ENCODE measurements around the gene L3MBTL4.
"Not testable (repeated sequence)": the region's sequence is repeated elsewhere in the genome, so short reads cannot be mapped to it uniquely, and the experiment has no call there.

The L3MBTL4 gene

DNA sequence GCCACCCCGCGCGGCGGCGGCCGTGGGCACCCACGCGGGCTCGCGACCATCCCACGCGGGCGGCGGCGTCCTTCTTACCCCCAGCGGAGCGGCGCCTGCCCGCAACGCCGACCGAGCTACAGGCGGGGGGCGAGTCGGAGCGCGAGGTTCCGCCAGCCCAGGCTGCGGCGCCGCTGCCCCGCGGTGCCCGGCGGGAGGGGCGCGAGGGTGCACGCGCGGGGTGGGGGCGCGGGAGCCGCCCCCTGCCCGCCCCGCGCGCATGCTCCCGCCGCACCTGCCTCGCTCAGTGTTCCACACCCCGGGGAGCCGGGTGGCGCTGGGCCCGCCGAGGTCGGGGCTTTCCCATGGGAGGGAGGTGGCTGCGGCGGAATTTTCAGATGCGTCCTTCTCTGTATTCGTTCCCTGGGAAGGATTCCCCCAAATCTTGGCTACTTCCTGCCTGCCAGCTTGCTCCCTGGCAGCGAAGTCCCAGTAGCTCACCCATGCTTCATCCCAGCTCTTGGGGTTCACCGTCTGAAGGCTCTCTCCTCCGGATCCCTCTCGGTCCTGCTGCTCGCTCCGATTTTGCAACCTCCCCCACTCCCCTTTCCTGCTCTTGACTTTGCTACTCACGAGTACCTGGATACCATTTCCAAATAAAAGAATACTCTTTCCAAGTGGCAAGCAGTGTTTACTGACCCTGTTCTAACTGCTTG is at the start of gene L3MBTL4:
Gene L3MBTL4 (minus strand): TSS at position 189 of the 695 bp plus-strand sequence. CDS start 103,286 bp downstream, outside the sequence.
- no peak for DNase-seq (ENCODE audit: low read depth in 2 of 2)

GRCh38 chr18:6452194-6452593 is 37.5 kb upstream of the L3MBTL4 start:
- DNase-seq (ENCODE audit: low read depth in 2 of 2), result no peak

DNA sequence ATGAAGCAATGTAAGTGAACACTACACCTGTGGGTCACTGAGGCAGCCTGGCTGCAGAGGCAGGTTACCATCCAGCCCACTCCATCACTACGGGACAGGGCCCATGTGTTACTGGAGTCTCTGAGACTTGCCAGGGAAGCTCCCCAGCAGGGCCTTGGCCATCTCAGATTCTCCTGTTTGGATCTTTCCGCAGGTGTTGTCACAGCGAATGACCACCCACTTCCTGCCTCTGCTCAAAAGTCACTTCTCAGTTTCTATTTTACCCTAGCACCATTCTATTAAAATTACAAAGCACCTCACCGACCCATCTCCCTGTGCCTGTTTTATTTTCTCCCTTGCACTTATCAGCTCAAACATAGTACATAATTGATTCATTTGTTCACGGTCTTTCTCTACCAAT is 34.5 kb upstream of the L3MBTL4 start:
- no peak for DNase-seq (ENCODE audit: low read depth in 2 of 2)

DNA sequence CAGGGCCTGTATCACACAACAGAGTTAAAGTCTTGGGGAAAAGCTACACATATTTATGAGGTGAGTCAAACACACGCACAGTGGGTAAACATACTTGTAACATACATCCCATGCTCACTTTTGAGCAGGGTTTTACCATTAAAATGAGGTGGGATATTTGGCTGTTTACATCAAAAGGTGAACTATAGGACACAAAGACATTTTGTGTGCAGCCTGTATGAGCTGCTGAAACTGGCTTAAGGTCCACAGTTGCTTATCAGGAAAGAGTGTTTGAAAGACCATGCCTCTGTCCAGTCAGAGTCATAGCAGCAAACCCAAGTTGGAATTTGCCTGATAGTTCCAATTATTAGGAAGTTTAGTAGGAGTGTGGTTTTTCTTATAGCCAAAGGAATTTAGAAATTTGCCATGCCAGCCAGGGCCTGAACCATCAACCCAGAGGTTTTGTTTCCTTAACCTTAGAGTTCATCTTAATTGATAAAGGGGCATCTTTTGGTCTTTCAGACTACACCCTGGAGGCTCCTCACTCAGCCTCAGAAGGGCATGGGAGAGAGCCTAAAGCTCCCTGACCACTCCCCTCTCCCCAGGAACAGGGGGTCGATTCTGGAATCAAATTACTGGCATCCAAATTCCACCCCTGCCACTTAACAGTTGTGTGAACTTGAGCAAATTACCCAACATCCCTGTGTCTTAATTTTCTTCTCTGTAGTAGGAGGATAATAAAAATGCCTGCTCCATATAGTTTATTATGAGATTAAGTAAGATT is 29.9 kb upstream of the L3MBTL4 start:
- no peak for DNase-seq (ENCODE audit: low read depth in 2 of 2)

DNA sequence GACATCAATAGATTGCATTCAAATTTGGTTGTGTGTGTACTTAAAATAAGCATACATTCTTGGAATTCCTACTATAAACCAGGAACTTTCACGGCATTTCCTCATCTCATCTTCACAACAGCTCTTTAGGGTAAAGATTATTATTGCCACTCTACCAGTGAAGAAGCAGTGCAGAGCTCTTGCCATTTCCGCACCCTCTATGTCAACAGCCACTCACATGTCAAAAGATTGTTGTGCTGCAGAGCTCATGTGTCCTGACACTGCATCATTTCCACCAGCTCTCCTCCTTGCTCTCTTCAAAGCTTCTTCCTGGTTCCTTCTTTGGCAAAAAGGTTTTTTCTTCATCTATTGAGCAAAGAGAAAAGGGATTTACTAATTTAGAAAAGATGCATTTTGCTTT is 26.5 kb upstream of the L3MBTL4 start:
- DNase-seq (ENCODE audit: low read depth in 2 of 2), result no peak

GRCh38 chr18:6437937-6438818 is 23.5 kb upstream of the L3MBTL4 start:
- DNase-seq (ENCODE audit: low read depth in 2 of 2), result no peak

DNA sequence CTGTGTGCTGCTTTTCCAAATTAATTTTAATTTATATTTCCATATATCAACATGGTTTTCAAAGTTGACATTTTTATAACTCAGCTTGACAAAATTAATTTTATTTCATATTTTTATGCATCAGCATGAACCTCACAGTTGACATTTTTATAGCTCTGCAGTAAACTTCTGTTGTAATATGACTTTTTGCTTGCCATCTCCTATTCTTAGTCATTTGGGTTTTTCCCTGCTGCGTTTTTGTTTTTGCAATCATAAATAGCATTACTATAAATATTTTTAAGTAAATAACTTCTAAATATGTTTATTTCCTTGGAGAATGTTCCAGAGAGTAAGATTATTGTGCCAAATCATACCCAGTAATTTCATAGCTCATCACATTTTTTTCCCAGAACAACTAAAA is 21.0 kb upstream of the L3MBTL4 start:
- DNase-seq (ENCODE audit: low read depth in 2 of 2), result no peak

DNA sequence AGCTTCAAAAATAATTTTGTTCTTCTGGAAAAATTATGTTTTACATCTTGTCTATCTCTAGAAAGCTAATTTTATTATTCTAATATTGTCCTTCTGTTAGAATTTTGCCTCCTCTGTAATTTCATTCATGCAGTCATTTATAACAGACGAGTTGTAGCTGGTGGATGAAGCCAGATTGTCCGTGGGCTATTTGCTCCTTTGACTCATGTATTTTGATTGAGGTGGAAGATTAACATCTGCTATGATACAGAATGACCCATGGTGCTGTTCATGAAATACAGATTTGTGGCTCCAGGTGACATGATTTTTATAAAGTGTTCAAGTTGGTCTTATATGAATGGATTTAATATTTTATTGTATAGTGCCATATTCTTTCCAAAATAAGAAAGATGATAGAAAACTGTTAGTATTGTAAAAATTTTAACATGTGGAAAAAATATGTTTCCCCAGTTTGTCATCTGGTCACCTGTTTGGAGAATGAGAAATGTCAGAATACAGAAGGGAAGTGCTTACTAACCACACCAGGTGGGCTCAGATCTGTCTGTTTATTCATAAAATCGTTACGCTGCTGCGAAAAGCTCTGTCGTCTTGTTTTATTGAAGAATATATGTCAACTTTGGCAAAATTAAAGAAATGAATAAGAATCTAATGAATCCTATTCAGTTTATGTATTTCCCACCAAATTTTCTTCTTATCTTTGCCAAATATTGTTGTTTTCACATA is 20.4 kb upstream of the L3MBTL4 start:
- no peak for DNase-seq (ENCODE audit: low read depth in 2 of 2)

DNA sequence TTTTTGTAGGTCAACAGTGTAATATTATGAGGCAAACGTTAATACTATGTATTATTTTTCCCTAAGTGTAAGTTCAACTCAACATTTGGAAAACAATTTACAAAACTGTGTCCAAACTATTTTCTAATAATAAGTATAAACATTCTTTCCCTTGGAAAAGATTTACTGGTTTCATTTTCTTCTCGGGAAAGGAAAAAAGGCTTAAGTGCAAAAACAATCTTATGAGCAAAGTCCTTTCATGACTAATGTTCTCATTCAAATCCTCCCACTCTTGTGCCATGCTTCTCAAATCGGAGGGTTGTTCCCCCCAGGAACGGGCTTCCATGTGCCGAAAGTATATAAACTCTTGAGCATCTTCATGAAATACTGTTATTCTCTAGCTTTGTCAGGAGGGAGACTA is 19.8 kb upstream of the L3MBTL4 start:
- no peak for DNase-seq (ENCODE audit: low read depth in 2 of 2)

DNA sequence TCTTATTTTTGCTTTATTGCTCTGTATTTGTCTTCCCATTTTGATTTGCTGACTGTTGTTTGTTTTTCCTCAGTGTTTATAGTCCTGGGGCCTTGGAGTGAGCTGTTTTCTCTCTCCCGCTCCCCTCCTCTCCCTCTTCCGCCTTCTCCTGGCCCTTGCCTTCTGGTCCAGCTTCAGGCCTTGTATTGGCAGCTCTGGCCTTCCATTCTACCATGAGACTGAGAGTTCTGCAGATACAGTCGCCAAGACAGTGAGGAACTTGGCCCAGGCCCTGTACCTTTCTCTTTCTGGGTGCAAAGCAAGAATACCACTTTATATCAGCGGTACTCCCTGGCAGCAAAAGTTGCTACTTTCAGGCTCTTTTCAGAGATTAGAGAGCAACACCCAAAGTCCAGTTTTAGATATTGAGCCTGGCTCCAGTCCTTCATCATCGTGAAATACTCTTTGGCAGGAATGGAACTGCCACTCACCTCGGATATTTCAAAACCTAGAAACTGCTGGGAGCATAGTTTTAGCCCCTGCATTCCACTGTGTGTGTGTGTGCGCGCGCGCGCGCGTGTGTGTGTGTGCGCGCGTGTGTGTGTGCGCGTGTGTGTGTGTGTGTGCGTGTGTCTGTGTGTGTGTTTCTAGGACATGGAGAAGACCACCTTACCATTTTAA is 17.1 kb upstream of the L3MBTL4 start:
- DNase-seq (ENCODE audit: low read depth in 2 of 2), result no peak

- DNase-seq (ENCODE audit: low read depth in 2 of 2), result no peak
These were observed 14.2 kb upstream of the L3MBTL4 start for GRCh38 chr18:6428851-6429395.

GRCh38 chr18:6427286-6427685 is 12.6 kb upstream of the L3MBTL4 start:
- DNase-seq (ENCODE audit: low read depth in 2 of 2), result no peak

DNA sequence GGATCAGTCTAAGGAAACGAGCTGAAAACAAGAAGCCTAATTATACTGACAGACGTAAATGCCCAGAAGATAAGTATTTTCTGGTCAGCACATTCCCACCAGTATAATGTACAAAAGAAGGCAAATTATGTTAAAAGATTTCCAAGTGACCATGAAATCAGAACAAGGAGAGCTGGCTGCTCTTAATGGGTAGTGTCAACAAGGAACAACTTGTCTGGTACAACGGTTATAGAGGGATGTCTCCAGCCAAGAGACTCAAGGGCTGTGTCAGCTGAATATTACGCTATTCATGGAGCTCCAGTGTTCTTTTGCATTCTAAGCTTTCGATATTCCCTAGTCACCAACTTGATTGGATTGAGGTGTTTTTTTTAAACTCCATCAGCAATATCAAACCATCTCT is 8.6 kb upstream of the L3MBTL4 start:
- no peak for DNase-seq (ENCODE audit: low read depth in 2 of 2)

GRCh38 chr18:6414118-6414722 is 491 bp downstream of the L3MBTL4 start:
- peak in 1 of 2 experiments; percentile 7 for DNase-seq (ENCODE audit: low read depth in 2 of 2)

DNA sequence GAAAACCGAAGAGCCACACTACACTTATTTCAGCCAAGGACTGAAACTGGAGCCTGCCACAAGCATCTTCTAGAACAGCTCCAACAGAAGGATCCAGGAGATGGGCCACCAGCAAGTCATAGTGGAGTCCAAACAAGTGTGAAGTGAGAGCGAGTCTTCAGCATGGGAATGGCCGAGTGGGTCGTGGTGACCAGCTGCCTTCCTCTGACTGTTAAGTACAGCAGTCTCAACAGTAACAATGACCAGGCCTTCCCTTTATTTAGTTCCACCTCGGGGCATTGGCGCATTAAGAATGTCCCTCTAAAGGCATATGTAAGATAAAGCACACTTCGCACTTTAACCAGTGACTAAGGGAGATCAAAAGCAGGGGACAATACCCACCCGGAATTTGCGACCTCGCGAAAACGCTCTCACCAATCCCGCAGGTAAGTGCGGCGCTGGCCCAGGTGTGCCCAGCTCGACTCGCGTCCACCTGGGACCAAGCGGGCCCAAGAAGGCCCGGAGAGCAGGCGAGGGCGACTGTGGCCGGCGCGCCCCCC is 1.1 kb downstream of the L3MBTL4 start:
- DNase-seq (ENCODE audit: low read depth in 2 of 2), result no peak

GRCh38 chr18:6412933-6413472 is 1.7 kb downstream of the L3MBTL4 start:
- DNase-seq (ENCODE audit: low read depth in 2 of 2), result no peak

DNA sequence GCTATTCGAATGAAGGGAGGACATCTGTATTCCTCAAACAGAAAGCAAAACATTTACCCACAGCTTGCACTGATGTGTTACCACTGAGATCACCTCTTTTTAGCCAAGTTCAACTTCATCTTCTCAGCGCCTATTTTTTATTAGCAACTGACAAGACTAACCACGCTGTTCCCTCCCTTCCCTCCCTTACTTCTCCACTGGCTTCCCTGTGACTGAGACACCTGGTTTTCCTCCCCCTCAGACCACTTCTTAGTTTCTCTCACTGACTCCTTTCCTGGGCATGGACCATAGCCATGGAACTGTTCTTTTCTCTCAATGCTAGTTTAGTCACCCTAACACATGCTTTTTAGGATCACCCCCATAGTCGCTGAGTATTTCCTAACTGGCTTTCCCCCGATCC is 3.3 kb downstream of the L3MBTL4 start:
- DNase-seq (ENCODE audit: low read depth in 2 of 2), result no peak

DNA sequence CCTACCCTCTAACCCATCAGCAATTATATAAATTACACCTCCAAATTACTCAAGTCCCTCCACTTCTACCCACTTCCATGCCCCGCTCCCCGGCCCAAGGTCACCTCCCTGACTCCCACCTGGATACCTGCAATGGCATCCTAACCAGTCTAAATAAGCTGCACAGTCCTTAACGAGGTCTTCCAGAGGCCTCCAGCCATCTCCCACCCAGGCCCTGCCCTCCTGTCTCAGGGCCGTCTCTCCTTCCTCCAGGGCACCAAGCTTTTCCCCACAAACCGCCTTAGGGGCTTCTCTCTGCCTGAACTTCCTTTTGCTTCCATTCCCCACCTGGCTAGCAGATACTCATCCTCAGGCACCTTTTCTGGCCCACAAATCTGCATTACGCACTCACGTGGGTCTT is 4.8 kb downstream of the L3MBTL4 start:
- DNase-seq (ENCODE audit: low read depth in 2 of 2), result no peak

DNA sequence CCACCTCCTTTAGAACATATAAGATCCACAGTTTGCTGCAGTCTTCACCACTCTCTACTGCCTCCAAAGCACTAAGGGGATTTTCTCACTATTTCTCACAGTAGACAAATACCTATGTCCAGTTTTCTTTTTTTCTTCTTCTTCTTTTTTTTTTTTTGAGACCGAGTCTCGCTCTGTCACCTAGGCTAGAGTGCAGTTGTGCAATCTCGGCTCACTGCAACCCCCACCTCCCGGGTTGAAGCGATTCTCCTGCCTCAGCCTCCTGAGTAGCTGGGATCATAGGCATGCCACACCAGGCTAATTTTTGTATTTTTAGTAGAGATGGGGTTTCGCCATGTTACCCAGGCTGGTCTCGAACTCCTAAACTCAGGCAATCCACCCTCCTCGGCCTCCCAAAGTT is 6.2 kb downstream of the L3MBTL4 start:
- DNase-seq (ENCODE audit: low read depth in 2 of 2), result not testable (repeated sequence)

- DNase-seq (ENCODE audit: low read depth in 2 of 2), result no peak
These were observed 7.7 kb downstream of the L3MBTL4 start for GRCh38 chr18:6406910-6407470.
